ENCODE results near the gene FZR1.

DNA sequence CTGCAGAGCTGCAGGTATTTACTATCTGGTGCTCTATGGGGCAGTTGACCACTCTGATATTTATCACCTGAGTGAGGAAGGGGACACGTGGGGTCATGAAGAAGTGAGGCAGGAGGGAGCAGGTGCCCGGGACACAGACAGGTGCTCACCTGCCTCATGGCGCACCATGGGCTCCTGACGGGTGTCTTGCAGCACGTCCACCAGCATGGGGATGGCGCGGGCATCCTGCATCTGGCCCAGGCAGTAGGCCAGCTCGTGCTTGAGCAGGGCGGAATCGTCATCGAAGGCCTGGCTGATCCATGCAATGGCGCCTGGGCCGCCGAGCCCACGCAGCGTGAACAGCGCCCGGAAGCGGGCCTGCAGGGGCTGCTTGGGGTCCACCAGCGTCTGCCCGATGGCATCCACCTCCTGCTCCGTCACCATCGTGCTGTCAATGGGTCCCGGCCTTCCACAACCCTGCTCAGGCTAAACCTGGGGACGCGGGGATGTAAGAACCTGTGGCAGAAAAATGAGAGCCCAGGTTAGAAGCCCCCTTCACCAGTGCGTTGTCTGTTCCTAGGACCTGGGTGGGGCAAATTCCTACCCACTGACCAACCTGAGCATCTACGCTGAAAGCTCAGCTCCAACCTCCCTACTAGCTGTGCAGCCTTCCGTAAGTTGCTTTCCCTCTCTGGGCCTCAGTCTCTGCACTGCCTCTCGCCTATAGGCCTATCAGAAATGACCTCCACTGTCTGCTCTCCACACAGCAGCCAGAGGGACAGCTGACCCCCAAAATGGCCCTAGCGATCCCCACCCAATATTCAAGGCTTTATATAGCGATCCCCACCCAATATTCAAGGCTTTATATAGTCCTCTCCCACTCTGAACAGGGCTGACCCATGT, 9.5 kb upstream of the FZR1 start:
- TF ChIP-seq EZH2 (IDR thresholded peaks at IDR 0.05; ENCODE audit: insufficient read depth, poor library complexity, severe bottlenecking) (no peak), EZH2phosphoT487 (IDR thresholded peaks at IDR 0.05; ENCODE audit: insufficient read depth, low read depth) (no peak)
